ENCODE measurements around the gene ASTN2.

- TF ChIP-seq CTCF (conservative IDR thresholded peaks at IDR 0.05), result no peak
- TF ChIP-seq ZFX (IDR thresholded peaks at IDR 0.05), result no peak
Observed at GRCh38 chr9:116905171-116905588, 509.7 kb downstream of the ASTN2 start.
